Common myeloid progenitor, CD34-positive (primary cell): Measurements from ENCODE around the gene TCOF1.
A peak's percentile ranks its signal among the peaks of the same experiment; 100 is the strongest.

Experiments
- CTCF ChIA-PET: fragments of 350-600 bp; sonication (Branson Sonifier 250); formaldehyde crosslinking; loops from one replicate; lab custom pipeline; 2021; ENCODE audit warnings: antibody characterized with exemption; lab: Charles Lee
- POLR2A ChIA-PET: fragments of 350-600 bp; sonication (Branson Sonifier 250); formaldehyde crosslinking; loops from one replicate; lab custom pipeline; 2021; ENCODE audit warnings: antibody characterized with exemption; lab: Charles Lee
- DNase-seq, 3 donors: peaks; one replicate each; pipeline versions ENCODE4 v3.0.0 to v3.0.0-alpha.2; 2013
- H3K27ac ChIP-seq, 2 experiments: 1 replicate in 1 of 2; 2 replicates in 1 of 2; pipeline ENCODE4 v1.7.0; 2013; ENCODE audit warnings: inconsistent platforms in 2 of 2, low read length in 2 of 2, mild to moderate bottlenecking in 2 of 2, low read depth in 1 of 2, moderate library complexity in 1 of 2; ENCODE audit not compliant: severe bottlenecking in 2 of 2, insufficient read depth in 1 of 2, poor library complexity in 1 of 2
- H3K27me3 ChIP-seq, 5 experiments: replicated peaks in 2 of 5; 1 replicate in 3 of 5; 2 replicates in 2 of 5; pipeline versions ENCODE4 v1.6.1 to v1.7.0; 2013; ENCODE audit warnings: low read length in 4 of 5, mild to moderate bottlenecking in 2 of 5, moderate library complexity in 2 of 5, inconsistent platforms in 1 of 5; ENCODE audit not compliant: insufficient read depth in 5 of 5, control insufficient read depth in 4 of 5
- H3K36me3 ChIP-seq, 4 experiments: 1 replicate in 2 of 4; 2 replicates in 2 of 4; pipeline versions ENCODE4 v1.6.1 to v1.7.0; 2013; ENCODE audit warnings: low read length in 3 of 4, control low read depth in 1 of 4, mild to moderate bottlenecking in 1 of 4; ENCODE audit not compliant: control insufficient read depth in 4 of 4, insufficient read depth in 4 of 4
- H3K4me1 ChIP-seq, 4 experiments: 1 replicate in 3 of 4; 2 replicates in 1 of 4; pipeline versions ENCODE4 v1.6.1 to v1.7.1; 2013; ENCODE audit warnings: low read length in 3 of 4, mild to moderate bottlenecking in 3 of 4, control low read depth in 1 of 4, inconsistent platforms in 1 of 4, moderate library complexity in 1 of 4; ENCODE audit not compliant: control insufficient read depth in 4 of 4, insufficient read depth in 4 of 4; ENCODE audit errors: control extremely low read depth in 1 of 4
- H3K4me3 ChIP-seq, 7 experiments: 1 replicate in 4 of 7; 2 replicates in 3 of 7; pipeline versions ENCODE4 v1.5.1 to v1.7.0; 2013; ENCODE audit warnings: mild to moderate bottlenecking in 7 of 7, low read length in 6 of 7, moderate library complexity in 6 of 7, inconsistent platforms in 2 of 7, low read depth in 2 of 7, control low read depth in 1 of 7; ENCODE audit not compliant: insufficient read depth in 4 of 7, control insufficient read depth in 1 of 7; ENCODE audit errors: extremely low read depth in 1 of 7
- H3K9me3 ChIP-seq, 5 experiments: 1 replicate in 4 of 5; 2 replicates in 1 of 5; pipeline versions ENCODE4 v1.6.1 to v1.7.1; 2013; ENCODE audit warnings: low read length in 4 of 5, mild to moderate bottlenecking in 2 of 5, inconsistent platforms in 1 of 5, low read depth in 1 of 5, moderate library complexity in 1 of 5; ENCODE audit not compliant: control insufficient read depth in 4 of 5, insufficient read depth in 2 of 5; ENCODE audit errors: control extremely low read depth in 1 of 5
- WGBS: methylation state at CpG from one replicate; pipeline ENCODE4 v1.1.5; 2013; ENCODE audit not compliant: insufficient coverage; 5-methylcytosine and 5-hydroxymethylcytosine counted together

Gene TCOF1

GRCh38 chr5:150313501-150313900, 44.0 kb upstream of the TCOF1 start:
- Histone ChIP-seq H3K36me3 (no peaks in the 10 kb centered on the region), H3K4me3 (no peak overlapping the region), H3K9me3 (no peaks in the 10 kb centered on the region), H3K27ac (no peak overlapping the region), H3K27me3 (peaks cover 0 to 9% (median 0%) of the 10 kb centered on the region in 5 experiments), H3K4me1 (no peaks in the 10 kb centered on the region)
- no peak for DNase-seq
- CTCF ChIA-PET, result no interaction called here
- POLR2A ChIA-PET, result no interaction called here
- WGBS, result 89% methylated on average over 3 of the region's 6 CpGs

- Histone ChIP-seq H3K4me3 (no peak overlapping the region), H3K27ac (no peak overlapping the region), H3K27me3 (peaks cover 0 to 9% (median 0%) of the 10 kb centered on the region in 5 experiments), H3K36me3 (no peaks in the 10 kb centered on the region), H3K4me1 (no peaks in the 10 kb centered on the region), H3K9me3 (no peaks in the 10 kb centered on the region)
- 94% methylated on average over 5 of the region's 6 CpGs for WGBS
- ChIA-PET CTCF (no interaction called here), POLR2A (no interaction called here)
- no peak for DNase-seq
Measured at GRCh38 chr5:150313921-150314716, 43.4 kb upstream of the TCOF1 start.

- POLR2A ChIA-PET, result no interaction called here
- H3K4me1 ChIP-seq, result no peaks in the 10 kb centered on the region
- no peak overlapping the region for H3K4me3 ChIP-seq
- peaks cover 0 to 7% (median 0%) of the 10 kb centered on the region in 5 experiments for H3K27me3 ChIP-seq
- 100% methylated on average over 3 of the region's 4 CpGs for WGBS
- H3K9me3 ChIP-seq, result no peaks in the 10 kb centered on the region
- CTCF ChIA-PET, result interaction anchor here (0.7 kb wide), 1 partner anchor 12 kb away, joined by 5 read pairs; no protein-coding TSS in a partner anchor
- no peak overlapping the region for H3K27ac ChIP-seq
- no peaks in the 10 kb centered on the region for H3K36me3 ChIP-seq
- DNase-seq, result no peak
Measured at GRCh38 chr5:150315245-150315644, 42.3 kb upstream of the TCOF1 start.

- ChIA-PET CTCF (no interaction called here), POLR2A (no interaction called here)
- H3K9me3 ChIP-seq, result no peaks in the 10 kb centered on the region
- no CpG with 5 or more reads among the region's 3 CpGs for WGBS
- peaks cover 0 to under 1% (median 0%) of the 10 kb centered on the region in 5 experiments for H3K27me3 ChIP-seq
- no peaks in the 10 kb centered on the region for H3K36me3 ChIP-seq
- H3K4me3 ChIP-seq, result no peak overlapping the region
- DNase-seq, result no peak
- H3K27ac ChIP-seq, result no peak overlapping the region
- H3K4me1 ChIP-seq, result no peaks in the 10 kb centered on the region
Measured at GRCh38 chr5:150316320-150316719, 41.2 kb upstream of the TCOF1 start.

- H3K27ac ChIP-seq, result no peak overlapping the region
- no peaks in the 10 kb centered on the region for H3K27me3 ChIP-seq
- H3K36me3 ChIP-seq, result no peaks in the 10 kb centered on the region
- H3K4me3 ChIP-seq, result no peak overlapping the region
- peak in 2 of 3 donors; percentile 22 to 41 for DNase-seq
- WGBS, result 95% methylated on average over 7 of the region's 11 CpGs
- no peaks in the 10 kb centered on the region for H3K9me3 ChIP-seq
- ChIA-PET POLR2A (no interaction called here), CTCF (no interaction called here)
- H3K4me1 ChIP-seq, result no peaks in the 10 kb centered on the region
Measured at GRCh38 chr5:150317048-150318003, 40.2 kb upstream of the TCOF1 start.

- CTCF ChIA-PET, result interaction anchor here (1.0 to 1.9 kb wide), 3 partner anchors 9 to 50 kb away, joined by 4 to 5 read pairs (median 4); no protein-coding TSS in a partner anchor
- Histone ChIP-seq H3K9me3 (no peaks in the 10 kb centered on the region), H3K27ac (no peak overlapping the region), H3K36me3 (no peaks in the 10 kb centered on the region), H3K27me3 (no peaks in the 10 kb centered on the region), H3K4me1 (no peaks in the 10 kb centered on the region), H3K4me3 (no peak overlapping the region)
- WGBS, result 96% methylated on average over 9 of the region's 9 CpGs
- POLR2A ChIA-PET, result no interaction called here
- DNase-seq, result no peak
Measured at GRCh38 chr5:150318613-150319483, 38.6 kb upstream of the TCOF1 start.
